Esophagus squamous epithelium (tissue), 5 donors: Measurements from ENCODE around the gene HEBP2. TPM values are rescaled to one million over a fixed set of nuclear protein-coding genes. Genes with fewer than 3 reads are reported as not detected.

ENCODE experiments used
- DNase-seq: peaks from one replicate; lab custom pipeline; 2025; lab: John Stamatoyannopoulos, UW
- H3K27ac ChIP-seq, 4 donors: fragments of 200-600 bp; sonication (generic); one replicate each; pipeline ENCODE4 v1.5.1; 2016 to 2019; ENCODE audit warnings: mild to moderate bottlenecking in 1 of 4
- H3K27me3 ChIP-seq, 4 donors: fragments of 200-600 bp; sonication (generic); 1 replicate in 3 of 4; 2 replicates in 1 of 4; pipeline versions ENCODE4 v1.5.1 to v1.6.0; 2017 to 2021; ENCODE audit warnings: antibody characterized with exemption in 1 of 4
- H3K36me3 ChIP-seq, 3 donors: fragments of 200-600 bp; sonication (generic); one replicate each; pipeline ENCODE4 v1.5.1; 2016 to 2019
- H3K4me1 ChIP-seq, 3 donors: fragments of 200-600 bp; sonication (generic); one replicate each; pipeline ENCODE4 v1.5.1; 2017 to 2019
- H3K4me3 ChIP-seq, 4 donors: fragments of 200-600 bp; sonication (generic); 1 replicate in 3 of 4; 2 replicates in 1 of 4; pipeline ENCODE4 v1.5.1; 2016 to 2019; ENCODE audit warnings: mild to moderate bottlenecking in 2 of 4, moderate library complexity in 1 of 4
- H3K9me3 ChIP-seq, 3 donors: fragments of 200-600 bp; sonication (generic); one replicate each; pipeline ENCODE4 v1.5.1; 2016 to 2019
- POLR2A ChIP-seq, 4 donors: fragments of 450-650 bp; IDR thresholded peaks; one replicate each; pipeline ENCODE4 v1.6.1; 2017; ENCODE audit warnings: antibody characterized with exemption in 4 of 4, mild to moderate bottlenecking in 4 of 4, moderate library complexity in 3 of 4
- WGBS, 2 donors: methylation state at CpG; one replicate each; pipeline ENCODE4 v1.1.5; 2018; 5-methylcytosine and 5-hydroxymethylcytosine counted together
- intact Hi-C: fragments of 100-400 bp; cut with DNase I; formaldehyde crosslinking; loops from one replicate; pipeline ENCODE4 v1.15.0; 2022
- total RNA-seq, 4 donors: library from RNA; depleted of rRNA; stranded (reverse); fragments of >200 nt; gene quantifications; one replicate each; pipeline ENCODE4 v1.1.0, GENCODE V29; 2016
- TF ChIP-seq, protein P1 (sequence below), 6 experiments: fragments of 450-650 bp in 4 of 6; fragments of 200-600 bp in 2 of 6; sonication (generic) in 2 of 6; IDR thresholded peaks; one replicate each; pipeline ENCODE4 v1.5.1; 2016 to 2019; ENCODE audit warnings: antibody characterized with exemption in 6 of 6, mild to moderate bottlenecking in 4 of 6, moderate library complexity in 4 of 6
- donor health status: DM: yes; HTN: yes; CAD: no.

Gene HEBP2
- total RNA-seq, 4 donors from 2014 or later = 62.1 to 193 (median 90.8) TPM

DNA sequence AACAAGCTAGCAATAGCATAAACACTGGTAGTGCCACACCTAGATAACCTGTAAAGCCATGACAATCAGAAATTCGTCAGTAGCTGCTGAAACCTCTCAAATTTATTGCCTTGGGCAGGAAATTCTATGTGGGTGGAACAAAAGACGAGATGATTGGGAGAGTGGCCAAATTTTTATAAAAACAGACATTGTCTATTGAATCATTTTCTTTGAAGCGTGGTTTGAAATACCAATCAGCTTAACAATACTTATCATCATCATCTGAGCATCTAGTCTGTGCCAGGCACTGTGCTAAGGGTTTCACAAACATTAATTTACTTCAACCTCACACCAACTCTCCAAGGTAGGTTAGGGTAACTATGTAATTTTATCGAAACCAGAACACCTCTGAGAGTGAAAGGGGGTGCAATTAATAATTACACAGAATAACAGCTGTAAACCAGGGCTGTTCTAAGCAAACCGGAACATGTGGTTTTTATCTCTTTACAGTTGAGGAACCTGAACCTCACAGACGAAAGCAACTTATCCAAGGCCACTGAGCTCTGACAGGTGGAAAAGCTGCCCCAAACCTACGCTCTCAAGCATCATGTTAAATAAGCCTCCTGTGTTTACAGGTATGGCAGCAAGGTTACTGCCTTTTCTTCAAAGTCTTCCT lies 51.9 kb downstream of the HEBP2 start:
- peak overlapping the region in 1 of 4 donors; percentile 35 for H3K4me3 ChIP-seq
- 28 to 32% methylated on average over 7 of the region's 7 CpGs for WGBS, 2 donors
- no peak for DNase-seq

DNA sequence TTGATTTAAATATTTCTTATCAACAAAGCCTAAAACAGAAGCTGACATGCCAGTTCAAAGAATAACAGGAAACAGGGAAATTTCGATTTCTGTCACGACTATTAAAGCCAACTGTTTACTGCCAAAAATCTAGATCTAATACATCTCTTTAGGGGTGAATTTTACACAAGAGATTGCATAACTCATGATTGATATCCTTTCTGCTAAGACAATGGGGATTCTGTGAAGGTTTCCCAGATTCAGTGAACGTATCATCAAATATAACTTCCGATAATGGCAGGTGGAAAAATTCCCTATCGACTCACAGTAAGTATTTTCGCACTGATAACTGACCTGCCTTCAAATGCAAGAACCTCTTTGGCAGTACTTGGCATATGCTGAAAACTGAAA lies 52.4 kb downstream of the HEBP2 start:
- intact Hi-C loops = no loop called here
- Histone ChIP-seq H3K9me3 (no peaks in the 10 kb centered on the region), H3K36me3 (peaks cover 0 to 8% (median 0%) of the 10 kb centered on the region in 3 donors), H3K4me1 (peaks cover 0 to 26% (median 10%) of the 10 kb centered on the region in 3 donors), H3K4me3 (no peak overlapping the region), H3K27ac (peak overlapping the region; percentile 36 to 69 (median 46)), H3K27me3 (no peaks in the 10 kb centered on the region)
- no peak for DNase-seq
- WGBS, 2 donors = 24 to 40% methylated on average over 6 of the region's 6 CpGs
- no peak for TF ChIP-seq POLR2A (IDR thresholded peaks at IDR 0.05)
- TF ChIP-seq, protein P1, sequence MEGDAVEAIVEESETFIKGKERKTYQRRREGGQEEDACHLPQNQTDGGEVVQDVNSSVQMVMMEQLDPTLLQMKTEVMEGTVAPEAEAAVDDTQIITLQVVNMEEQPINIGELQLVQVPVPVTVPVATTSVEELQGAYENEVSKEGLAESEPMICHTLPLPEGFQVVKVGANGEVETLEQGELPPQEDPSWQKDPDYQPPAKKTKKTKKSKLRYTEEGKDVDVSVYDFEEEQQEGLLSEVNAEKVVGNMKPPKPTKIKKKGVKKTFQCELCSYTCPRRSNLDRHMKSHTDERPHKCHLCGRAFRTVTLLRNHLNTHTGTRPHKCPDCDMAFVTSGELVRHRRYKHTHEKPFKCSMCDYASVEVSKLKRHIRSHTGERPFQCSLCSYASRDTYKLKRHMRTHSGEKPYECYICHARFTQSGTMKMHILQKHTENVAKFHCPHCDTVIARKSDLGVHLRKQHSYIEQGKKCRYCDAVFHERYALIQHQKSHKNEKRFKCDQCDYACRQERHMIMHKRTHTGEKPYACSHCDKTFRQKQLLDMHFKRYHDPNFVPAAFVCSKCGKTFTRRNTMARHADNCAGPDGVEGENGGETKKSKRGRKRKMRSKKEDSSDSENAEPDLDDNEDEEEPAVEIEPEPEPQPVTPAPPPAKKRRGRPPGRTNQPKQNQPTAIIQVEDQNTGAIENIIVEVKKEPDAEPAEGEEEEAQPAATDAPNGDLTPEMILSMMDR (IDR thresholded peaks at IDR 0.05) = no peak

More for the DNA sequence above, 51.9 kb downstream of the HEBP2 start:
- Histone ChIP-seq H3K36me3 (peaks cover 0 to 4% (median 0%) of the 10 kb centered on the region in 3 donors), H3K27ac (peak overlapping the region; percentile 36 to 69 (median 46)), H3K27me3 (no peaks in the 10 kb centered on the region), H3K4me1 (peaks cover 0 to 26% (median 10%) of the 10 kb centered on the region in 3 donors), H3K9me3 (no peaks in the 10 kb centered on the region)
- intact Hi-C loops = no loop called here
- TF ChIP-seq, protein P1 (IDR thresholded peaks at IDR 0.05) = no peak
- TF ChIP-seq POLR2A (IDR thresholded peaks at IDR 0.05) = no peak

DNA sequence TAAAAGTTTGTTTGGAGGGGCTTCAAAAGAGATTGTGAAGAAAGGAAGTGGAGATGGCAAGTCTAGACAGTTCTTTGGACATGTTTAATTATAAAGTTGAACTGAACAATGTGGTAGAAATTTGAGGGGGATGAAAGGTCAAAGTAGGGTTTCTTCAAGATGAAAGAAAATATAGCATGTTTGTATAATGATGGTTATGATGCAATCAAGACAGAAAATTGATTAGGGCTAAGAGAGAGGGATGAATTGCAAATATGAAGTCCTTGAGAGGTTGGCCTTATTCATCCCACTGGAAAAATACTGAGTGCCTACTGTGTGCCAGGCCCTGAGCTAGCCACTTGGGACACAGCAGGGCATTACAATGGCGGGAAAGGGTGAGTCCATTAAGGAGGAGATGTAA lies 57.6 kb downstream of the HEBP2 start:
- Histone ChIP-seq H3K36me3 (peaks cover 0 to 37% (median 0%) of the 10 kb centered on the region in 3 donors), H3K4me3 (no peak overlapping the region), H3K9me3 (no peaks in the 10 kb centered on the region), H3K27me3 (no peaks in the 10 kb centered on the region), H3K4me1 (peaks cover 0 to 26% (median 4%) of the 10 kb centered on the region in 3 donors), H3K27ac (no peak overlapping the region)
- TF ChIP-seq, protein P1 (IDR thresholded peaks at IDR 0.05) = no peak
- TF ChIP-seq POLR2A (IDR thresholded peaks at IDR 0.05) = no peak
- 87 to 88% methylated on average over 1 of the region's 1 CpG for WGBS, 2 donors
- intact Hi-C loops = no loop called here
- DNase-seq = no peak

DNA sequence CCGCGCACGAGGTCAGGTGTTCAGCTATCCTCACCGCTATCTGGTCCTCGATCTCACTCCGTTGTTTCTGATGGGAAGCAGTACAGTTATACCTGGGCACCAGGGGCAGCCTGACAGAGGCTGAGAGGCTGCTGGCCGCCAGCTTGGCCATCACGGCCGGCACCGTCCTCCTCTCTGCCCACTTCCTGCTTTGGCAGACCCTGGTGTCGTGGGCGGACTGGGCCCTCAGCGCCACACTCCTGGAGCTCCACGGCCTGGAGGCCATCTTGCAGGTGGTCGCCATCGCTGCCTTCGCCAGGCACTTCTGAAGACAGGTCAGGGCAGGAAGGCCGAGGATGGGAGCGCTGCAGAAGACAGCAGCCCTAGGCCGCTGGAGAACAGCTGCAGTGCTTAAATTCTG lies 60.1 kb downstream of the HEBP2 start:
- no peaks in the 10 kb centered on the region for H3K9me3 ChIP-seq
- TF ChIP-seq POLR2A (IDR thresholded peaks at IDR 0.05) = no peak
- TF ChIP-seq, protein P1 (IDR thresholded peaks at IDR 0.05) = no peak
- H3K27me3 ChIP-seq = no peaks in the 10 kb centered on the region
- H3K4me1 ChIP-seq = peaks cover 0 to 30% (median 4%) of the 10 kb centered on the region in 3 donors
- peaks cover 0 to 37% (median 0%) of the 10 kb centered on the region in 3 donors for H3K36me3 ChIP-seq
- no peak overlapping the region for H3K4me3 ChIP-seq
- 93 to 98% methylated on average over 20 of the region's 20 CpGs for WGBS, 2 donors
- no peak for DNase-seq
- H3K27ac ChIP-seq = no peak overlapping the region
- intact Hi-C loops = no loop called here

DNA sequence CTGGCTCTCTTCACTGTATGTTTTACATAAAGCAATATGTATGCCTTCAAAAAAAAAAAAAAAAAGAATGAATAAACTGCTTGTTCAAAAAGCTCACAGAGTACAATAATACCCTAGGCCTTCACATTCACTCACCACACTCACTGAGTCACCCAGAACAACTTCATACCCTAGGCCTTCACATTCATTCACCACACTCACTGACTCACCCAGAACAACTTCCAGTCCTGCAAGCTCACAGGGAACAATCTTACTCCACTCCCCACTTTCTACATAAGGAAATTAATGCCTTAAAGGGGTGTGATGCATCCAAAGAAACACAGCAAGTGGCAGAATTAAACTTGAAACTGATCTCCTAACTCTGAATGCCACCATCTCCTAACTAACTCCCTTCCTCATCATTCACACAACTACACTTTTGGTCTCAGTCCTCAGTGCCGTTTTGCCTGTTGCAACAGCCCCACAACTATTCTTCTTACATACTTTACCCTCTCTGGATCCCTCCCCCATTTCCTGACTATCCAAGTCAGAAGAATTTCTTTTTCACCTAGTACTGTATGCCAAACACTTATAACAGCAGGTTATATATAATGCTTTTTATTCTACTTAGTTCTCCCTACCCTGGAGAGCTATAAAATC lies 61.1 kb downstream of the HEBP2 start:
- no peak for TF ChIP-seq POLR2A (IDR thresholded peaks at IDR 0.05)
- TF ChIP-seq, protein P1 (IDR thresholded peaks at IDR 0.05) = no peak
- Histone ChIP-seq H3K27me3 (no peaks in the 10 kb centered on the region), H3K36me3 (peaks cover 0 to 45% (median 0%) of the 10 kb centered on the region in 3 donors), H3K27ac (peak overlapping the region; percentile 33 to 60 (median 53)), H3K4me1 (peaks cover 0 to 30% (median 4%) of the 10 kb centered on the region in 3 donors), H3K9me3 (no peaks in the 10 kb centered on the region), H3K4me3 (no peak overlapping the region)
- DNase-seq = no peak
- 31 to 36% methylated on average over 1 of the region's 1 CpG for WGBS, 2 donors
- intact Hi-C loops = no loop called here
